ENCODE measurements around the gene FILIP1. TPM values are rescaled to one million over a fixed set of nuclear protein-coding genes. Genes with fewer than 3 reads are reported as not detected.

FILIP1 gene

GRCh38 chr6:75243333-75244062 lies 250.1 kb downstream of the FILIP1 start, which contains the start of gene COX7A2:
Gene COX7A2, minus strand, starts transcription at chr6:75243801. Its CDS starts 67 bp downstream, at chr6:75243734.
- Histone ChIP-seq H2AK5ac (ENCODE audit: low read length, severe bottlenecking) (no peak within 1 kb of the TSS), H3K4me2 (ENCODE audit: low read length, poor library complexity, severe bottlenecking) (peak within 1 kb of the TSS; percentile 75), H4K8ac (ENCODE audit: low read length) (peak within 1 kb of the TSS; percentile 87), H2BK120ac (ENCODE audit: low read depth, low read length) (no peak within 1 kb of the TSS), H2BK12ac (ENCODE audit: low read length in 2 of 2) (peak within 1 kb of the TSS in 1 of 2 experiments; percentile 13), H3K9me3 (ENCODE audit: control insufficient read depth, low read length) (no peaks in the 10 kb centered on the region), H3K9ac (ENCODE audit: low read length) (peak within 1 kb of the TSS; percentile 97), H3K79me1 (replicated peaks; ENCODE audit: low read length, poor library complexity, severe bottlenecking) (peaks cover 3% of the 10 kb centered on the region), H3K4me1 (ENCODE audit: control insufficient read depth, insufficient read depth, low read depth, low read length) (peaks cover 10% of the 10 kb centered on the region), H3K18ac (ENCODE audit: low read depth in 1 of 2, low read length in 2 of 2) (peak within 1 kb of the TSS; percentile 82 to 95), H3K27ac (ENCODE audit: low read length, poor library complexity, severe bottlenecking) (peak within 1 kb of the TSS; percentile 94), H3K4me3 (ENCODE audit: insufficient read depth in 1 of 2, low read depth in 1 of 2, low read length in 2 of 2) (peak within 1 kb of the TSS; percentile 82 to 99), H2AFZ (ENCODE audit: low read depth, low read length) (peak within 1 kb of the TSS; percentile 78), H3K23ac (ENCODE audit: low read length in 2 of 2) (peak within 1 kb of the TSS in 1 of 2 experiments; percentile 40), H2BK5ac (ENCODE audit: low read depth, low read length, poor library complexity, severe bottlenecking) (peak within 1 kb of the TSS; percentile 81), H2BK15ac (ENCODE audit: low read depth, poor library complexity, severe bottlenecking) (no peak within 1 kb of the TSS), H3K14ac (ENCODE audit: low read length in 2 of 2) (peak within 1 kb of the TSS in 1 of 2 experiments; percentile 92), H4K91ac (ENCODE audit: low read length) (no peak within 1 kb of the TSS), H3K27me3 (ENCODE audit: control insufficient read depth in 1 of 2, insufficient read depth in 1 of 2, low read length in 2 of 2) (no peaks in the 10 kb centered on the region), H3K36me3 (ENCODE audit: control insufficient read depth in 1 of 2, insufficient read depth in 2 of 2, low read depth in 1 of 2, low read length in 2 of 2) (peaks cover 10 to 29% of the 10 kb centered on the region in 2 experiments), H3K4ac (ENCODE audit: low read depth in 1 of 2, low read length in 2 of 2) (peak within 1 kb of the TSS; percentile 80 to 87)
- DNase-seq = peak; percentile 99
- under 1% methylated on average over 34 of the region's 36 CpGs for WGBS

Small RNAs within 50 kb of the gene (small RNA-seq; reads per million reads assigned to genes)
- gene MIR4463 (ENCODE audit: low read depth) = not detected
- not detected for gene RF00012 (ENCODE audit: low read depth)
- gene RNU1-34P (ENCODE audit: low read depth) = not detected

Data from mesenchymal stem cell (in vitro differentiated cells and primary cell).